NCI-H774 (cell line): ENCODE results near the gene CYP4V2.

Experiments used
- DNase-seq: peaks from one replicate; lab custom pipeline; 2025; lab: John Stamatoyannopoulos, UW

Gene CYP4V2

GRCh38 chr4:186191200-186192065 lies at the start of gene CYP4V2:
Gene CYP4V2 (plus strand): TSS chr4:186191567. CDS start chr4:186191824, 257 bp downstream.
- no peak for DNase-seq

GRCh38 chr4:186144198-186144945 lies 47.0 kb upstream of the CYP4V2 start:
- DNase-seq: no peak

GRCh38 chr4:186144946-186145569 lies 46.3 kb upstream of the CYP4V2 start:
- no peak for DNase-seq

GRCh38 chr4:186146458-186146857 lies 44.9 kb upstream of the CYP4V2 start:
- no peak for DNase-seq

- DNase-seq: no peak
Measured at GRCh38 chr4:186148336-186148975, 42.9 kb upstream of the CYP4V2 start.

GRCh38 chr4:186149872-186150271 lies 41.5 kb upstream of the CYP4V2 start:
- DNase-seq: no peak

GRCh38 chr4:186150926-186151325 lies 40.4 kb upstream of the CYP4V2 start:
- DNase-seq: no peak

GRCh38 chr4:186151499-186151898 lies 39.9 kb upstream of the CYP4V2 start:
- no peak for DNase-seq

- no peak for DNase-seq
Measured at GRCh38 chr4:186158021-186158813, 33.1 kb upstream of the CYP4V2 start.

GRCh38 chr4:186158966-186159365 lies 32.4 kb upstream of the CYP4V2 start:
- DNase-seq: no peak

- no peak for DNase-seq
Measured at GRCh38 chr4:186159613-186160012, 31.8 kb upstream of the CYP4V2 start.

- DNase-seq: no peak
Measured at GRCh38 chr4:186161138-186161537, 30.2 kb upstream of the CYP4V2 start.

GRCh38 chr4:186166852-186167512 lies 24.4 kb upstream of the CYP4V2 start:
- DNase-seq: no peak

GRCh38 chr4:186167605-186168004 lies 23.8 kb upstream of the CYP4V2 start:
- no peak for DNase-seq

- no peak for DNase-seq
Measured at GRCh38 chr4:186168750-186169149, 22.6 kb upstream of the CYP4V2 start.

GRCh38 chr4:186169333-186169944 lies 21.9 kb upstream of the CYP4V2 start:
- no peak for DNase-seq

GRCh38 chr4:186169945-186170802 lies 21.2 kb upstream of the CYP4V2 start:
- DNase-seq: no peak

GRCh38 chr4:186170966-186171365 lies 20.4 kb upstream of the CYP4V2 start:
- DNase-seq: no peak

- DNase-seq: no peak
Measured at GRCh38 chr4:186172546-186172945, 18.8 kb upstream of the CYP4V2 start.
